ENCODE data around the gene RETREG3. TPM values are rescaled to one million over a fixed set of nuclear protein-coding genes. Genes with fewer than 3 reads are reported as not detected.
A peak's percentile ranks its signal among the peaks of the same experiment; 100 is the strongest.

Gene RETREG3
- total and polyA plus RNA-seq, 2 experiments from 2014 or later = 48.0 to 56.4 TPM

DNA sequence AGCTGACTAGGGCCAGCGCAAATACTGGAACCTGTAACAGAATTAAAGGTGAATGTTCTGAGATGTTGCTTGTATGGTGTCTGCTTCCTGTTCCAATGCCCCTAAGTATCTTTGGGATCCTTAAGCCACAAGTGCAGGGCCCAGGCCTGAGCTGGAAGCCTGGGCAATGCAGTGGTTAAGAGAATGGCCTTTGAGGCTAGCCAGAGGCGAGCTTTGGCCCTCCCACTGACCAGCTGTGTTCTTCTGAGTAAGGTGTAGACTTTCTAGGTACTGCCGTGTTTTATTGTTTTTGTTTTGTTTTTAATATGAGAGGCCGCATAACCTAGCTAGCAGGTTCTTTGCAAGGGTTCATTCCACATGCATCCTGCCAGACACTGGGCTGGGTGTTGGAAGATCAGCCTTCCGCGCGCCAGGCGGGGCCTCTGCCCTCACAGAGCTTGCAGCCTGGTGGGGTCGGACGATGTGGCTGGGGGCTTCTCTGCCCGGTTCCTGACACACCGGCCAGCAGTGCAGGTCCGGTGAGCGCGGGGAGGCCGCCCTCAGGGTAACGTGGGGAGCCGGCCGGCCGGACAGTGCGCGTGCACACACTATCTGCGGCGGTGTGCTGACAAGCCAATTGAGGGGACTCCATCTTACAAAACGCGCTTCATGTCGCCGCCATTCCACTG lies 42.8 kb downstream of the RETREG3 start:
- no peaks in the 10 kb centered on the region for H3K27me3 ChIP-seq
- TF ChIP-seq, protein P1, sequence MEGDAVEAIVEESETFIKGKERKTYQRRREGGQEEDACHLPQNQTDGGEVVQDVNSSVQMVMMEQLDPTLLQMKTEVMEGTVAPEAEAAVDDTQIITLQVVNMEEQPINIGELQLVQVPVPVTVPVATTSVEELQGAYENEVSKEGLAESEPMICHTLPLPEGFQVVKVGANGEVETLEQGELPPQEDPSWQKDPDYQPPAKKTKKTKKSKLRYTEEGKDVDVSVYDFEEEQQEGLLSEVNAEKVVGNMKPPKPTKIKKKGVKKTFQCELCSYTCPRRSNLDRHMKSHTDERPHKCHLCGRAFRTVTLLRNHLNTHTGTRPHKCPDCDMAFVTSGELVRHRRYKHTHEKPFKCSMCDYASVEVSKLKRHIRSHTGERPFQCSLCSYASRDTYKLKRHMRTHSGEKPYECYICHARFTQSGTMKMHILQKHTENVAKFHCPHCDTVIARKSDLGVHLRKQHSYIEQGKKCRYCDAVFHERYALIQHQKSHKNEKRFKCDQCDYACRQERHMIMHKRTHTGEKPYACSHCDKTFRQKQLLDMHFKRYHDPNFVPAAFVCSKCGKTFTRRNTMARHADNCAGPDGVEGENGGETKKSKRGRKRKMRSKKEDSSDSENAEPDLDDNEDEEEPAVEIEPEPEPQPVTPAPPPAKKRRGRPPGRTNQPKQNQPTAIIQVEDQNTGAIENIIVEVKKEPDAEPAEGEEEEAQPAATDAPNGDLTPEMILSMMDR (IDR thresholded peaks at IDR 0.05; ENCODE audit: low read depth, low read length) = no peak
- peak overlapping the region; percentile 78 for H3K27ac ChIP-seq
- no peaks in the 10 kb centered on the region for H3K9me3 ChIP-seq (ENCODE audit: low read depth)
- peak overlapping the region; percentile 71 for H3K4me3 ChIP-seq
- H3K36me3 ChIP-seq = peaks cover 23% of the 10 kb centered on the region
- H3K4me1 ChIP-seq (ENCODE audit: low read depth) = peaks cover 12% of the 10 kb centered on the region
- DNase-seq (ENCODE audit: low read depth in 1 of 2, low spot score in 1 of 2) = no peak

DNA sequence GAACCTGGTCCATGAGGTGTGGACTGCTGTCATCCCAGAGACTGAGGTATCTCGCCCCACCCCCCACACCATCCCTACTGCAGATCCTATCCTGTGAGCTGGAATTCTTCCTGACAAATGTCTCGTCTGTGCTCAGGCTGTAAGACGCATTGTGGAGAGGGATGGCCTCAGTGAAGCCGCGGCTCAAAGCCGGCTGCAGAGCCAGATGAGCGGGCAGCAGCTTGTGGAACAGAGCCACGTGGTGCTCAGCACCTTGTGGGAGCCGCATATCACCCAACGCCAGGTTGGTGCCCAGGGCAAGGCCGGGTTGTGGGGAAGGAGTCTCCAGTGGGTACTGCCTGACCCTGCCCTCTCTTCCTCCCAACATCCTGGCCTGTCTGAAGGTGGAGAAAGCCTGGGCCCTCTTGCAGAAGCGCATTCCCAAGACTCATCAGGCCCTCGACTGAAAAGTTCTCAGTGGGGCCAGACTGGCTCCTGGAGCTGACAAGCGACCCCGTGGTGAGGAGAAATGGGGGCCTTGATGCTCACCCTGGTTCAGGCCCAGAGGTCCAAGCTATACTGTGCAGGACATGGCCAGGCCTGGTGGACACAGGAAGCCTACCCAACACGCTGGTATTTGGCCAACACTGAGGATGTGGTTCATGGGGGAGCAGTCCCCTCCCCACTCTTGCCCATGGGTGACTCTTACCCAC lies 43.5 kb downstream of the RETREG3 start:
- Histone ChIP-seq H3K4me1 (ENCODE audit: low read depth) (peaks cover 12% of the 10 kb centered on the region), H3K27me3 (no peaks in the 10 kb centered on the region), H3K36me3 (peaks cover 21% of the 10 kb centered on the region), H3K4me3 (no peak overlapping the region), H3K9me3 (ENCODE audit: low read depth) (no peaks in the 10 kb centered on the region), H3K27ac (peak overlapping the region; percentile 78)
- TF ChIP-seq, protein P1 (IDR thresholded peaks at IDR 0.05; ENCODE audit: low read depth, low read length) = no peak
- no peak for DNase-seq (ENCODE audit: low read depth in 1 of 2, low spot score in 1 of 2)

DNA sequence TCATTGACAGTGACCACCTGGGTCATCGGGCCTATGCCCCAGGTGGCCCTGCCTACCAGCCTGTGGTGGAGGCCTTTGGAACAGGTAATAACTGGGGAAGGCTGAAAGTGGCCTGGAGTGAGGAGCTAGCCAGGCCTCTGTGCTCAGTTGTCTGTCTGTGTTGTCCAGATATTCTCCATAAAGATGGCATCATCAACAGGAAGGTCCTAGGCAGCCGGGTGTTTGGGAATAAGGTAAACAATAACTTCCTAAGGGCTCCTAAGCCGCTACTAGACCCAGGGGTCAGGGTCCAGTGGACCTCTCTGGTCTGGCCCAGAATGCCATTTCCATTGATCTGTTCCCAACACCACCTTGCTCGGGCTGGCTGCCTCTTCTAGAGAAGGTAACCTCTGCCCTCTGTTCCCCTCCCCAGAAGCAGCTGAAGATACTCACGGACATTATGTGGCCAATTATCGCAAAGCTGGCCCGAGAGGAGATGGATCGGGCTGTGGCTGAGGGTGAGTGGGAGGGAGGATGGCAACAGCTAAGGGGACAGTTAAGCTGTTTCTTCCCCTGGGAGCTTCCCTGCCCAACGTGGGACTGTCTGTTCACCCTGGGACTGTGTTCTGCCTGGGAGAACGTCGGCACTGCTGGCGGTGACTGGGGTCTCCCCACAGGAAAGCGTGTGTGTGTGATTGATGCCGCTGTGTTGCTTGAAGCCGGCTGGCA lies 44.2 kb downstream of the RETREG3 start:
- Histone ChIP-seq H3K9me3 (ENCODE audit: low read depth) (no peaks in the 10 kb centered on the region), H3K36me3 (peaks cover 16% of the 10 kb centered on the region), H3K27ac (no peak overlapping the region), H3K27me3 (no peaks in the 10 kb centered on the region), H3K4me1 (ENCODE audit: low read depth) (peaks cover 12% of the 10 kb centered on the region), H3K4me3 (no peak overlapping the region)
- DNase-seq (ENCODE audit: low read depth in 1 of 2, low spot score in 1 of 2) = no peak
- TF ChIP-seq, protein P1 (IDR thresholded peaks at IDR 0.05; ENCODE audit: low read depth, low read length) = no peak

DNA sequence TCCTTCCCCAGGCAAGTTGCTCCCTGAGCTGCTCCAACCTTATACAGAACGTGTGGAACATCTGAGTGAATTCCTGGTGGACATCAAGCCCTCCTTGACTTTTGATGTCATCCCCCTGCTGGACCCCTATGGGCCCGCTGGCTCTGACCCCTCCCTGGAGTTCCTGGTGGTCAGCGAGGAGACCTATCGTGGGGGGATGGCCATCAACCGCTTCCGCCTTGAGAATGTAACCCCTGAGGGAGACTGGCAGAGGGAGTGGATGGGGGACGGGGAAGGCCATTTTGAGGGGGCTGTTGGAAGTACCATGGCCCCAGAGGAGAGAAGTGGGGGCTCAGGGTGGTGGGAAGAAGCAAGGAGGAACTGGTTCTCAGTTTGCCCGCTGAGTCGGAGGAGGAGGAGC lies 45.2 kb downstream of the RETREG3 start:
- peaks cover 12% of the 10 kb centered on the region for H3K4me1 ChIP-seq (ENCODE audit: low read depth)
- no peak overlapping the region for H3K4me3 ChIP-seq
- no peaks in the 10 kb centered on the region for H3K9me3 ChIP-seq (ENCODE audit: low read depth)
- H3K27me3 ChIP-seq = no peaks in the 10 kb centered on the region
- H3K27ac ChIP-seq = no peak overlapping the region
- TF ChIP-seq, protein P1 (IDR thresholded peaks at IDR 0.05; ENCODE audit: low read depth, low read length) = no peak
- DNase-seq (ENCODE audit: low read depth in 1 of 2, low spot score in 1 of 2) = no peak
- peaks cover 8% of the 10 kb centered on the region for H3K36me3 ChIP-seq

DNA sequence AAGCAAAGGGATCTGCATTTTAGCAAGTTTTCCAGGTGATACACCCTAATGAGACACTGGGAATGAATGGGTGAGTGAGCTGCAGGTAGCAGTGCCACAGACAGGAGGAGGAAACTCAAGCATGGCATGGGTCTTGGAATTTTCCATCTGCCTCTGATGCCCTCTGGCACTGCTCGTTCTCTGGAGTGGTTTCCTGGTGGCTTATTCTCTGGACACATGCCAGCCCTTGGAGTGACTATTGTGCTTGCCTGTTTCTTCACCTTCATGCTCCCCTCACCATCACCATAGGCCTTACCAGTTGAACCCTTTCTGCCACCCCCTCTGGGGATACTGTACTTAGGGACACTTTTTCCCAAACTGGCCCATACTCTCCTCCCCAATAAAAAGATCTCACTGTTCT lies 45.6 kb downstream of the RETREG3 start:
- Histone ChIP-seq H3K9me3 (ENCODE audit: low read depth) (no peaks in the 10 kb centered on the region), H3K4me3 (peak overlapping the region; percentile 67)
- TF ChIP-seq, protein P1 (IDR thresholded peaks at IDR 0.05; ENCODE audit: low read depth, low read length) = no peak

More for the DNA sequence above, 45.6 kb downstream of the RETREG3 start:
- H3K27ac ChIP-seq = no peak overlapping the region
- H3K36me3 ChIP-seq = peaks cover 4% of the 10 kb centered on the region
- no peaks in the 10 kb centered on the region for H3K27me3 ChIP-seq
- H3K4me1 ChIP-seq (ENCODE audit: low read depth) = peaks cover 12% of the 10 kb centered on the region
- no peak for DNase-seq (ENCODE audit: low read depth in 1 of 2, low spot score in 1 of 2)

All from cardiac muscle cell (in vitro differentiated cells and primary cell).